ENCODE measurements around the gene GRB10. TPM values are rescaled to one million over a fixed set of nuclear protein-coding genes. Genes with fewer than 3 reads are reported as not detected.

GRB10 gene
- total and polyA plus RNA-seq, 2 donors (not counting 3 experiments of a cell fraction or from before 2014, with no cell fraction given) = 43.7 to 240 TPM

DNA sequence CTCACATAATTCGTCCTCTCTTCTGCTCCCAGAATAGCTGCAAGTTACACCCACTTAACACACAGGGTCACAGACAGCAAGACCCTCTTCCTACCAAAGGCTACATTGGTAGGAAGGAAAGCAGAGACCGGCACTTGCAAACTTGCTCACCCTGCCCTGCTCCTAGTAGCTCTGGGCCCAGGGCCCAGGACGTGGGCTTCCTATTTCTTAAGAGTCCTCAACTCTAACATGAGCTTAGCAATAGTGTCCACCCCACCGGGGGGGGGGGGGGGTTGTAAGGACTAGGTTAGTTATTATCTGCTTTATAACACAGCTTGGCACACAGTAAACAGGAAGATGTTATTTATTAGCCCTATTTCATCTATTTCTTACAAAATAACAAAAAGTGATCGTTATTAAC lies 106.6 kb downstream of the GRB10 start:
- no peak overlapping the region for H2AFZ ChIP-seq (ENCODE audit: low read depth, low read length)
- H3K27me3 ChIP-seq (ENCODE audit: control insufficient read depth in 2 of 2, insufficient read depth in 2 of 2, low read length in 2 of 2) = no peaks in the 10 kb centered on the region
- no peak overlapping the region for H3K27ac ChIP-seq (ENCODE audit: insufficient read depth, low read depth, low read length)
- FAIRE-seq (no peak), DNase-seq (ENCODE audit: low read depth, low spot score) (no peak)
- intact Hi-C loops (cut with micrococcal nuclease) (no loop called here), dilution Hi-C loops (cut with MboI; ENCODE audit: extremely low pct_ligation_motif_present, low sequenced_read_pairs) (no loop called here)
- no peaks in the 10 kb centered on the region for H3K9me3 ChIP-seq (replicated peaks; ENCODE audit: control insufficient read depth, insufficient read depth, low read length)
- H3K36me3 ChIP-seq (ENCODE audit: control insufficient read depth in 2 of 2, extremely low read depth in 1 of 2, insufficient read depth in 2 of 2, low read length in 2 of 2) = peaks cover 3 to 41% of the 10 kb centered on the region in 2 experiments
- ChIA-PET POLR2A (interaction anchor here (0.7 kb wide), 1 partner anchor 584 kb away, joined by 10 read pairs; no protein-coding TSS in a partner anchor), CTCF (interaction anchor here (0.9 to 1.3 kb wide), 2 partner anchors 30 to 204 kb away, joined by 3 read pairs; no protein-coding TSS in a partner anchor)
- TF ChIP-seq POLR2AphosphoS5 (IDR thresholded peaks at IDR 0.05; ENCODE audit: insufficient read depth, low read depth, low read length) (no peak), FOS (IDR thresholded peaks at IDR 0.05; ENCODE audit: borderline replicate concordance, insufficient read depth, low read length) (no peak), GATA2 (IDR thresholded peaks at IDR 0.05; ENCODE audit: insufficient read depth, insufficient read length, low read depth, low read length) (no peak), JUN (IDR thresholded peaks at IDR 0.05; ENCODE audit: borderline replicate concordance, insufficient read depth, insufficient read length, low read depth) (no peak), MYC (IDR thresholded peaks at IDR 0.05; ENCODE audit: low read depth, low read length) (no peak), POLR2A (IDR thresholded peaks at IDR 0.05; ENCODE audit: low read depth, low read length) (no peak), EZH2 (IDR thresholded peaks at IDR 0.05; ENCODE audit: borderline replicate concordance, low read depth, low read length, severe bottlenecking) (no peak)
- TF ChIP-seq, protein P1, sequence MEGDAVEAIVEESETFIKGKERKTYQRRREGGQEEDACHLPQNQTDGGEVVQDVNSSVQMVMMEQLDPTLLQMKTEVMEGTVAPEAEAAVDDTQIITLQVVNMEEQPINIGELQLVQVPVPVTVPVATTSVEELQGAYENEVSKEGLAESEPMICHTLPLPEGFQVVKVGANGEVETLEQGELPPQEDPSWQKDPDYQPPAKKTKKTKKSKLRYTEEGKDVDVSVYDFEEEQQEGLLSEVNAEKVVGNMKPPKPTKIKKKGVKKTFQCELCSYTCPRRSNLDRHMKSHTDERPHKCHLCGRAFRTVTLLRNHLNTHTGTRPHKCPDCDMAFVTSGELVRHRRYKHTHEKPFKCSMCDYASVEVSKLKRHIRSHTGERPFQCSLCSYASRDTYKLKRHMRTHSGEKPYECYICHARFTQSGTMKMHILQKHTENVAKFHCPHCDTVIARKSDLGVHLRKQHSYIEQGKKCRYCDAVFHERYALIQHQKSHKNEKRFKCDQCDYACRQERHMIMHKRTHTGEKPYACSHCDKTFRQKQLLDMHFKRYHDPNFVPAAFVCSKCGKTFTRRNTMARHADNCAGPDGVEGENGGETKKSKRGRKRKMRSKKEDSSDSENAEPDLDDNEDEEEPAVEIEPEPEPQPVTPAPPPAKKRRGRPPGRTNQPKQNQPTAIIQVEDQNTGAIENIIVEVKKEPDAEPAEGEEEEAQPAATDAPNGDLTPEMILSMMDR (IDR thresholded peaks at IDR 0.05; ENCODE audit: extremely low read depth in 1 of 2, insufficient read depth in 1 of 2, low read depth in 1 of 2, low read length in 2 of 2) = no peak
- TF ChIP-seq, protein P2, sequence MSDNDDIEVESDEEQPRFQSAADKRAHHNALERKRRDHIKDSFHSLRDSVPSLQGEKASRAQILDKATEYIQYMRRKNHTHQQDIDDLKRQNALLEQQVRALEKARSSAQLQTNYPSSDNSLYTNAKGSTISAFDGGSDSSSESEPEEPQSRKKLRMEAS (IDR thresholded peaks at IDR 0.05; ENCODE audit: insufficient read depth, insufficient read length) = no peak
- H3K4me3 ChIP-seq (replicated peaks in 1 of 3; ENCODE audit: insufficient read depth in 1 of 3, low read depth in 1 of 3, low read length in 3 of 3) = no peak overlapping the region
- peaks cover 91% of the 10 kb centered on the region for H3K79me2 ChIP-seq (ENCODE audit: control insufficient read depth, insufficient read depth, low read length)
- no peaks in the 10 kb centered on the region for H4K20me1 ChIP-seq (replicated peaks; ENCODE audit: control insufficient read depth, extremely low read depth, insufficient read depth, low read length)
- no peaks in the 10 kb centered on the region for H3K4me1 ChIP-seq (ENCODE audit: control insufficient read depth, extremely low read depth, insufficient read depth, low read length)
- H3K4me2 ChIP-seq (ENCODE audit: insufficient read depth, low read length) = no peak overlapping the region
- H3K9me1 ChIP-seq (replicated peaks; ENCODE audit: control insufficient read depth, extremely low read depth, insufficient read depth, low read length) = no peaks in the 10 kb centered on the region
- no peak overlapping the region for H3K9ac ChIP-seq (replicated peaks; ENCODE audit: extremely low read depth, insufficient read depth, low read length)
- BruUV-seq (replicated peaks) = no TSS peak

Measured in endothelial cell of umbilical vein (primary cell).